T-cell (primary cell): Measurements from ENCODE around the gene CCDC106. TPM values are rescaled to one million over a fixed set of nuclear protein-coding genes. Genes with fewer than 3 reads are reported as not detected.
A peak's percentile ranks its signal among the peaks of the same experiment; 100 is the strongest.

Experiments
- ATAC-seq, 4 experiments: fragments of 200-7000 bp in 3 of 4; fragments of 150-1000 bp in 1 of 4; cut with Tn5 transposase; replicated peaks in 1 of 4; 1 replicate in 3 of 4; 2 replicates in 1 of 4; pipeline ENCODE4 v1.10.0; 2021; ENCODE audit warnings: moderate library complexity in 3 of 4, mild to moderate bottlenecking in 2 of 4, moderate number of reproducible peaks in 1 of 4
- CTCF ChIA-PET, 2 donors: fragments of 300-600 bp; sonication (Branson Sonifier 250); formaldehyde crosslinking; loops; one replicate each; lab custom pipeline; 2022; ENCODE audit warnings: antibody characterized with exemption in 2 of 2; lab: Charles Lee
- POLR2A ChIA-PET, 2 donors: fragments of 300-600 bp; sonication (Branson Sonifier 250); formaldehyde crosslinking; loops; one replicate each; lab custom pipeline; 2022; ENCODE audit warnings: antibody characterized with exemption in 2 of 2; lab: Charles Lee
- DNase-seq, 35 experiments: peaks; one replicate each; pipeline versions ENCODE4 v3.0.0 to v3.0.0-alpha.2; 2013 to 2023
- H3K27ac ChIP-seq: one replicate; pipeline ENCODE4 v1.5.1; 2013; ENCODE audit warnings: low read length
- H3K27me3 ChIP-seq, 2 experiments: replicated peaks in 1 of 2; 1 replicate in 1 of 2; 2 replicates in 1 of 2; pipeline versions ENCODE4 v1.6.1 to v1.7.0; 2013; ENCODE audit warnings: low read length in 1 of 2, mixed read lengths in 1 of 2; ENCODE audit not compliant: control insufficient read depth in 2 of 2, insufficient read depth in 2 of 2; ENCODE audit errors: extremely low read depth in 1 of 2
- H3K36me3 ChIP-seq, 2 donors: 1 replicate in 1 of 2; 2 replicates in 1 of 2; pipeline versions ENCODE4 v1.6.1 to v1.7.0; 2013; ENCODE audit warnings: low read length in 1 of 2; ENCODE audit not compliant: control insufficient read depth in 2 of 2, insufficient read depth in 1 of 2; ENCODE audit errors: extremely low read depth in 1 of 2
- H3K4me1 ChIP-seq, 2 experiments: 1 replicate in 1 of 2; 2 replicates in 1 of 2; pipeline versions ENCODE4 v1.6.1 to v1.7.0; 2013; ENCODE audit warnings: low read length in 2 of 2, mixed read lengths in 1 of 2; ENCODE audit not compliant: insufficient read depth in 2 of 2, control insufficient read depth in 1 of 2; ENCODE audit errors: extremely low read depth in 1 of 2
- H3K4me3 ChIP-seq, 2 donors: 1 replicate in 1 of 2; 2 replicates in 1 of 2; pipeline versions ENCODE4 v1.5.1 to v1.7.0; 2013; ENCODE audit warnings: mild to moderate bottlenecking in 2 of 2, low read length in 1 of 2, moderate library complexity in 1 of 2; ENCODE audit not compliant: control insufficient read depth in 1 of 2; ENCODE audit errors: extremely low read depth in 1 of 2
- H3K9me3 ChIP-seq: 2 replicates; pipeline ENCODE4 v1.7.0; 2013
- H3K27ac Mint-ChIP-seq, 2 donors: one replicate each; pipeline ENCODE4 v1.8.0; 2020 to 2021; ENCODE audit warnings: mild to moderate bottlenecking in 2 of 2, mixed read lengths in 2 of 2
- H3K27me3 Mint-ChIP-seq, 2 donors: one replicate each; pipeline ENCODE4 v1.8.0; 2021 to 2022; ENCODE audit warnings: mixed read lengths in 2 of 2
- H3K36me3 Mint-ChIP-seq: one replicate; pipeline ENCODE4 v1.8.0; 2021; ENCODE audit warnings: mixed read lengths
- H3K4me1 Mint-ChIP-seq, 3 donors: one replicate each; pipeline ENCODE4 v1.8.0; 2020 to 2022; ENCODE audit warnings: mixed read lengths in 3 of 3, mild to moderate bottlenecking in 1 of 3
- H3K4me3 Mint-ChIP-seq, 3 donors: one replicate each; pipeline ENCODE4 v1.8.0; 2020 to 2022; ENCODE audit warnings: mild to moderate bottlenecking in 3 of 3, mixed read lengths in 3 of 3, moderate library complexity in 3 of 3
- H3K9me3 Mint-ChIP-seq, 3 donors: one replicate each; pipeline ENCODE4 v1.8.0; 2020 to 2022; ENCODE audit warnings: mixed read lengths in 3 of 3
- WGBS: methylation state at CpG from one replicate; pipeline ENCODE4 v1.1.5; 2013; ENCODE audit warnings: missing lambda C conversion rate; ENCODE audit not compliant: insufficient coverage; 5-methylcytosine and 5-hydroxymethylcytosine counted together
- total RNA-seq, 35 experiments: library from RNA in 6 of 35; stranded (reverse) in 6 of 35; fragments of 120-200 nt in 1 of 35; gene quantifications; one replicate each; pipeline versions ENCODE4 v1.2.1 to v1.2.4 and lab custom pipeline; 2013 to 2026

CCDC106 gene
- total RNA-seq, 5 donors from 2014 or later (not counting 1 experiment from before 2014, with no cell fraction given), result 1.7 to 4.7 (median 3.8) TPM

- Mint-ChIP-seq H3K4me3 (no peak overlapping the region), H3K9me3 (no peaks in the 10 kb centered on the region), H3K27me3 (no peaks in the 10 kb centered on the region), H3K27ac (no peak overlapping the region), H3K4me1 (peaks cover 31 to 35% (median 35%) of the 10 kb centered on the region in 3 donors), H3K36me3 (peaks cover 18% of the 10 kb centered on the region)
- POLR2A ChIA-PET, result no interaction called here
- Histone ChIP-seq H3K27ac (no peak overlapping the region), H3K4me3 (no peak overlapping the region), H3K27me3 (no peaks in the 10 kb centered on the region), H3K9me3 (no peaks in the 10 kb centered on the region), H3K4me1 (peaks cover 9 to 17% of the 10 kb centered on the region in 2 experiments), H3K36me3 (peaks cover 5 to 21% of the 10 kb centered on the region in 2 donors)
- WGBS, result 99% methylated on average over 38 of the region's 38 CpGs
- DNase-seq (no peak), ATAC-seq (no peak)
- CTCF ChIA-PET, result no interaction called here
Observed at GRCh38 chr19:55616395-55616875, 31.6 kb upstream of the CCDC106 start.

- no peaks in the 10 kb centered on the region for H3K9me3 Mint-ChIP-seq
- DNase-seq, result no peak
Observed at GRCh38 chr19:55617426-55617825, 30.6 kb upstream of the CCDC106 start.

GRCh38 chr19:55618426-55618825 is 29.6 kb upstream of the CCDC106 start:
- no peak overlapping the region for H3K4me3 Mint-ChIP-seq
- peaks cover 12% of the 10 kb centered on the region for H3K36me3 Mint-ChIP-seq
- Histone ChIP-seq H3K4me3 (no peak overlapping the region), H3K4me1 (peaks cover 9 to 12% of the 10 kb centered on the region in 2 experiments), H3K27me3 (no peaks in the 10 kb centered on the region), H3K9me3 (no peaks in the 10 kb centered on the region), H3K27ac (no peak overlapping the region), H3K36me3 (peaks cover 8 to 21% of the 10 kb centered on the region in 2 donors)
- 100% methylated on average over 2 of the region's 7 CpGs for WGBS
- ChIA-PET POLR2A (no interaction called here), CTCF (interaction anchor here (0.6 to 0.7 kb wide), 2 partner anchors 10 to 486 kb away, joined by 3 to 6 read pairs; no protein-coding TSS in a partner anchor)
- peaks cover 17 to 24% (median 23%) of the 10 kb centered on the region in 3 donors for H3K4me1 Mint-ChIP-seq
- H3K27me3 Mint-ChIP-seq, result no peaks in the 10 kb centered on the region
- no peaks in the 10 kb centered on the region for H3K9me3 Mint-ChIP-seq
- ATAC-seq, result no peak
- H3K27ac Mint-ChIP-seq, result no peak overlapping the region
- no peak for DNase-seq

More at GRCh38 chr19:55617426-55617825, 30.6 kb upstream of the CCDC106 start:
- no peaks in the 10 kb centered on the region for H3K27me3 ChIP-seq
- ATAC-seq, result no peak
- H3K36me3 ChIP-seq, result peaks cover 8 to 21% of the 10 kb centered on the region in 2 donors
- H3K36me3 Mint-ChIP-seq, result peaks cover 17% of the 10 kb centered on the region
- H3K4me3 ChIP-seq, result no peak overlapping the region
- no peaks in the 10 kb centered on the region for H3K9me3 ChIP-seq
- H3K27ac Mint-ChIP-seq, result no peak overlapping the region
- H3K4me3 Mint-ChIP-seq, result no peak overlapping the region
- ChIA-PET POLR2A (no interaction called here), CTCF (no interaction called here)
- peaks cover 9 to 12% of the 10 kb centered on the region in 2 experiments for H3K4me1 ChIP-seq
- H3K27me3 Mint-ChIP-seq, result no peaks in the 10 kb centered on the region
- H3K27ac ChIP-seq, result no peak overlapping the region
- WGBS, result 90% methylated on average over 2 of the region's 8 CpGs
- H3K4me1 Mint-ChIP-seq, result peaks cover 25 to 27% (median 26%) of the 10 kb centered on the region in 3 donors

- peak overlapping the region in 1 of 2 donors; percentile 24 for H3K27ac Mint-ChIP-seq
- ChIA-PET POLR2A (no interaction called here), CTCF (no interaction called here)
- H3K36me3 Mint-ChIP-seq, result peaks cover 13% of the 10 kb centered on the region
- ATAC-seq (no peak), DNase-seq (no peak)
- Histone ChIP-seq H3K4me1 (peaks cover 9 to 16% of the 10 kb centered on the region in 2 experiments), H3K27ac (no peak overlapping the region), H3K36me3 (peaks cover 8 to 19% of the 10 kb centered on the region in 2 donors), H3K27me3 (no peaks in the 10 kb centered on the region), H3K9me3 (no peaks in the 10 kb centered on the region), H3K4me3 (no peak overlapping the region)
- no peaks in the 10 kb centered on the region for H3K9me3 Mint-ChIP-seq
- WGBS, result 91% methylated on average over 3 of the region's 3 CpGs
- no peak overlapping the region for H3K4me3 Mint-ChIP-seq
- peaks cover 25 to 30% (median 30%) of the 10 kb centered on the region in 3 donors for H3K4me1 Mint-ChIP-seq
- no peaks in the 10 kb centered on the region for H3K27me3 Mint-ChIP-seq
Observed at GRCh38 chr19:55619286-55619685, 28.7 kb upstream of the CCDC106 start.

- ChIA-PET CTCF (interaction anchor here in 1 of 2 donors (0.9 kb wide), 1 partner anchor 11 kb away, joined by 4 read pairs; no protein-coding TSS in a partner anchor), POLR2A (interaction anchor here in 1 of 2 donors (0.6 kb wide), 1 partner anchor 361 kb away, joined by 3 read pairs; no protein-coding TSS in a partner anchor)
- Histone ChIP-seq H3K4me1 (peaks cover 18 to 27% of the 10 kb centered on the region in 2 experiments), H3K27me3 (no peaks in the 10 kb centered on the region), H3K36me3 (peaks cover 8 to 17% of the 10 kb centered on the region in 2 donors), H3K9me3 (no peaks in the 10 kb centered on the region), H3K27ac (no peak overlapping the region), H3K4me3 (no peak overlapping the region)
- DNase-seq (peak in 8 of 35 experiments; percentile 16 to 54 (median 38)), ATAC-seq (peak in 1 of 4 experiments; percentile 11)
- Mint-ChIP-seq H3K9me3 (no peaks in the 10 kb centered on the region), H3K27ac (peak overlapping the region; percentile 76 to 79), H3K36me3 (peaks cover 13% of the 10 kb centered on the region), H3K4me3 (peak overlapping the region in 1 of 3 donors; percentile 35), H3K27me3 (no peaks in the 10 kb centered on the region), H3K4me1 (peaks cover 33 to 40% (median 37%) of the 10 kb centered on the region in 3 donors)
- WGBS, result 97% methylated on average over 4 of the region's 12 CpGs
Observed at GRCh38 chr19:55620410-55621204, 27.4 kb upstream of the CCDC106 start.

GRCh38 chr19:55621205-55621672 is 26.8 kb upstream of the CCDC106 start:
- no peak for ATAC-seq

More at GRCh38 chr19:55621205-55621672, 26.8 kb upstream of the CCDC106 start:
- Histone ChIP-seq H3K4me3 (peak overlapping the region in 1 of 2 donors; percentile 3), H3K36me3 (peaks cover 8 to 14% of the 10 kb centered on the region in 2 donors), H3K4me1 (peaks cover 21 to 32% of the 10 kb centered on the region in 2 experiments), H3K27me3 (no peaks in the 10 kb centered on the region), H3K27ac (no peak overlapping the region), H3K9me3 (no peaks in the 10 kb centered on the region)
- ChIA-PET POLR2A (no interaction called here), CTCF (no interaction called here)
- WGBS, result 100% methylated on average over 5 of the region's 9 CpGs
- DNase-seq, result no peak
- Mint-ChIP-seq H3K27me3 (no peaks in the 10 kb centered on the region), H3K4me3 (no peak overlapping the region), H3K27ac (peak overlapping the region in 1 of 2 donors; percentile 79), H3K9me3 (no peaks in the 10 kb centered on the region), H3K36me3 (peaks cover 13% of the 10 kb centered on the region), H3K4me1 (peaks cover 39 to 44% (median 43%) of the 10 kb centered on the region in 3 donors)
